HepG2 (cell line): ENCODE data around the gene HCFC1R1. TPM values are rescaled to one million over a fixed set of nuclear protein-coding genes. Genes with fewer than 3 reads are reported as not detected.

ENCODE experiments used
- ATAD3A ChIP-seq: sonication (generic); formaldehyde crosslinking; IDR thresholded peaks from 2 replicates; pipeline ENCODE4 v1.4.0; 2020; ENCODE audit warnings: missing genetic modification reagents
- PHF21A ChIP-seq: sonication (generic); formaldehyde crosslinking; IDR thresholded peaks from 2 replicates; pipeline ENCODE4 v1.5.0; 2020; ENCODE audit warnings: mild to moderate bottlenecking, missing genetic modification reagents
- SMAD9 ChIP-seq: sonication (generic); formaldehyde crosslinking; IDR thresholded peaks from 2 replicates; pipeline ENCODE4 v1.5.1; 2020; ENCODE audit warnings: mild to moderate bottlenecking, missing genetic modification reagents
- SNAPC2 ChIP-seq: sonication (generic); formaldehyde crosslinking; IDR thresholded peaks from 2 replicates; pipeline ENCODE4 v1.8.1; 2022; ENCODE audit warnings: mild to moderate bottlenecking, missing genetic modification reagents
- SP5 ChIP-seq: IDR thresholded peaks from 2 replicates; pipeline ENCODE4 v1.6.1; 2016; ENCODE audit warnings: low read depth, borderline replicate concordance
- TGIF2 ChIP-seq: IDR thresholded peaks from 2 replicates; pipeline ENCODE4 v1.6.1; 2016; ENCODE audit warnings: control low read depth, missing compliant biosample characterization
- ZFP37 ChIP-seq: sonication (generic); formaldehyde crosslinking; IDR thresholded peaks from 2 replicates; pipeline ENCODE4 v1.4.0; 2020; ENCODE audit warnings: missing genetic modification reagents, borderline replicate concordance
- ZNF333 ChIP-seq: sonication (generic); formaldehyde crosslinking; IDR thresholded peaks from 2 replicates; pipeline ENCODE4 v1.4.0; 2020; ENCODE audit warnings: mild to moderate bottlenecking, missing genetic modification reagents, borderline replicate concordance
- ZNF335 ChIP-seq: sonication (generic); formaldehyde crosslinking; IDR thresholded peaks from 2 replicates; pipeline ENCODE4 v1.4.0; 2020; ENCODE audit warnings: missing genetic modification reagents
- ZNF343 ChIP-seq: sonication (generic); formaldehyde crosslinking; IDR thresholded peaks from 2 replicates; pipeline ENCODE4 v1.4.0; 2020; ENCODE audit warnings: mild to moderate bottlenecking, missing genetic modification reagents
- ZNF768 ChIP-seq: sonication (generic); formaldehyde crosslinking; IDR thresholded peaks from 2 replicates; pipeline ENCODE4 v1.4.0; 2020; ENCODE audit warnings: missing genetic modification reagents
- polyA plus RNA-seq, 8 experiments: library from polyadenylated mRNA; depleted of rRNA in 3 of 8; stranded (reverse) in 7 of 8; unstranded in 1 of 8; fragments of >200 nt; fragmentation: Illumina TruSeq in 4 of 8; extraction: Trizol in 4 of 8; gene quantifications; 2 replicates each; pipeline versions ENCODE4 v1.2.1 to v1.2.3, GENCODE V29; 2011 to 2016; ENCODE audit warnings: low read depth in 4 of 8, missing spikeins in 1 of 8, mixed read lengths in 1 of 8; ENCODE audit not compliant: insufficient read depth in 1 of 8
- total RNA-seq, 5 experiments: library from RNA; depleted of rRNA; stranded (reverse); fragments of >200 nt; fragmentation: Illumina TruSeq; extraction: Trizol; gene quantifications; 2 replicates each; pipeline ENCODE4 v1.2.3, GENCODE V29; 2016; ENCODE audit warnings: low read depth in 1 of 5
- TF ChIP-seq, protein P1 (sequence below): sonication (generic); formaldehyde crosslinking; IDR thresholded peaks from 2 replicates; pipeline ENCODE4 v1.5.0; 2020; ENCODE audit warnings: mild to moderate bottlenecking, missing genetic modification reagents, borderline replicate concordance
- TF ChIP-seq, protein P2 (sequence below): sonication (generic); formaldehyde crosslinking; IDR thresholded peaks from 2 replicates; pipeline ENCODE4 v1.4.0; 2020; ENCODE audit warnings: mild to moderate bottlenecking, missing genetic modification reagents
- TF ChIP-seq, protein P3 (sequence below): sonication (generic); formaldehyde crosslinking; conservative IDR thresholded peaks from 2 replicates; pipeline ENCODE4 v1.8.0; 2022; ENCODE audit warnings: low read depth, missing genetic modification reagents
- TF ChIP-seq, protein P4 (sequence below): sonication (generic); formaldehyde crosslinking; IDR thresholded peaks from 2 replicates; pipeline ENCODE4 v1.9.0; 2022; ENCODE audit warnings: missing genetic modification reagents, mild to moderate bottlenecking, borderline replicate concordance

HCFC1R1 gene
- total and polyA plus RNA-seq, 2 of the 13 experiments (the other 11 are each of a cell fraction or from before 2014, with no cell fraction given): 13.8 to 16.1 TPM

DNA sequence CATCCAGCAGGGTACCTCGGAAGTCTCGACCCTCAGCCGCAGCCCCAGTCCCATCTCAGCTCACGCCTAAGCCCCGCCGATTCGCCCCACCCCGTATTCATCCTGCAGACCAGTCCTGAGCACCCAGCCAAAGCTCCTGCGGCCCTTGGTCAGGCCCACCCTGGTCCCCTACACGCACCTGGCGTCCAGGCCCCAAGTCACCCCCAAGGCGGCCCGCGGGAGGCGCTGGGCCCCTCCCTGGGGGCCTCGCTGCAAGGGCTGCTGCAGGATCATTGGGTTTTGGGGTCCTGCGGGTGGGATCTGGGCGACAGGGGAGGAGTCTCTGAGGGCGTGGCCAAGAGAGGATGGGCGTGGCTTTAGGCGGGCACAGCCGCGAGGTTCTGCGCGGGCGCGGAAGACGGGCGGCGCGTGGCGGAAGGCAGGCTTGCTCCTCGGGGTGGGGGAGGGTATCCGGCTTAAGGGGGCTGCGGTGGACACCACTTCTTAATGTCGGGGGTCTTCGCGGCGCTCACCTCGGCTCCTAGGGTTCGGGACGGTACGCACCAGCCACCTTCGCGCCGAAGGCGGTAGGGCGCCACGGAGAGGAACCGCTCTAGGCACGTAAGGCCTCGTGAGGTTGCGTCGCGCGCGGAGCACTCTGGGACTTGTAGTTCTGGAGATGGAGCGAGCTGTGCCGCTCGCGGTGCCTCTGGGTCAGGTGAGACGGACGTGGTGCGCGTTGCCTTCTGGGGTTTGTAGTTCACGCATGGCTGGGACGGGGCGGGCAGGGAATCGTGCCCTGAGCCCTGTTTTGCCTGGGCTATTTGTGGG lies at the start of gene HCFC1R1, which contains the start of gene THOC6 (continued):
- TF ChIP-seq, protein P1, sequence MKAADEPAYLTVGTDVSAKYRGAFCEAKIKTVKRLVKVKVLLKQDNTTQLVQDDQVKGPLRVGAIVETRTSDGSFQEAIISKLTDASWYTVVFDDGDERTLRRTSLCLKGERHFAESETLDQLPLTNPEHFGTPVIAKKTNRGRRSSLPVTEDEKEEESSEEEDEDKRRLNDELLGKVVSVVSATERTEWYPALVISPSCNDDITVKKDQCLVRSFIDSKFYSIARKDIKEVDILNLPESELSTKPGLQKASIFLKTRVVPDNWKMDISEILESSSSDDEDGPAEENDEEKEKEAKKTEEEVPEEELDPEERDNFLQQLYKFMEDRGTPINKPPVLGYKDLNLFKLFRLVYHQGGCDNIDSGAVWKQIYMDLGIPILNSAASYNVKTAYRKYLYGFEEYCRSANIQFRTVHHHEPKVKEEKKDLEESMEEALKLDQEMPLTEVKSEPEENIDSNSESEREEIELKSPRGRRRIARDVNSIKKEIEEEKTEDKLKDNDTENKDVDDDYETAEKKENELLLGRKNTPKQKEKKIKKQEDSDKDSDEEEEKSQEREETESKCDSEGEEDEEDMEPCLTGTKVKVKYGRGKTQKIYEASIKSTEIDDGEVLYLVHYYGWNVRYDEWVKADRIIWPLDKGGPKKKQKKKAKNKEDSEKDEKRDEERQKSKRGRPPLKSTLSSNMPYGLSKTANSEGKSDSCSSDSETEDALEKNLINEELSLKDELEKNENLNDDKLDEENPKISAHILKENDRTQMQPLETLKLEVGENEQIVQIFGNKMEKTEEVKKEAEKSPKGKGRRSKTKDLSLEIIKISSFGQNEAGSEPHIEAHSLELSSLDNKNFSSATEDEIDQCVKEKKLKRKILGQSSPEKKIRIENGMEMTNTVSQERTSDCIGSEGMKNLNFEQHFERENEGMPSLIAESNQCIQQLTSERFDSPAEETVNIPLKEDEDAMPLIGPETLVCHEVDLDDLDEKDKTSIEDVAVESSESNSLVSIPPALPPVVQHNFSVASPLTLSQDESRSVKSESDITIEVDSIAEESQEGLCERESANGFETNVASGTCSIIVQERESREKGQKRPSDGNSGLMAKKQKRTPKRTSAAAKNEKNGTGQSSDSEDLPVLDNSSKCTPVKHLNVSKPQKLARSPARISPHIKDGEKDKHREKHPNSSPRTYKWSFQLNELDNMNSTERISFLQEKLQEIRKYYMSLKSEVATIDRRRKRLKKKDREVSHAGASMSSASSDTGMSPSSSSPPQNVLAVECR (CRISPR knock-in tag): peak; percentile 83; the same call in 1 of the 2 replicates
- TF ChIP-seq ZNF343 (no peak), TGIF2 (CRISPR knock-in tag) (no peak), SMAD9 (CRISPR knock-in tag) (no peak), ATAD3A (CRISPR knock-in tag) (no peak), SP5 (CRISPR knock-in tag) (peak; percentile 25; the same call in 1 of the 2 replicates), ZFP37 (CRISPR knock-in tag) (0 out of 2 replicates have a peak, but pooled peaks have one; percentile 8), PHF21A (CRISPR knock-in tag) (no peak), SNAPC2 (CRISPR knock-in tag) (peak; percentile 96), ZNF335 (CRISPR knock-in tag) (peak; percentile 58; the same call in 1 of the 2 replicates), ZNF333 (CRISPR knock-in tag) (no peak), ZNF768 (CRISPR knock-in tag) (peak; percentile 67; the same call in 1 of the 2 replicates)
- TF ChIP-seq, protein P2, sequence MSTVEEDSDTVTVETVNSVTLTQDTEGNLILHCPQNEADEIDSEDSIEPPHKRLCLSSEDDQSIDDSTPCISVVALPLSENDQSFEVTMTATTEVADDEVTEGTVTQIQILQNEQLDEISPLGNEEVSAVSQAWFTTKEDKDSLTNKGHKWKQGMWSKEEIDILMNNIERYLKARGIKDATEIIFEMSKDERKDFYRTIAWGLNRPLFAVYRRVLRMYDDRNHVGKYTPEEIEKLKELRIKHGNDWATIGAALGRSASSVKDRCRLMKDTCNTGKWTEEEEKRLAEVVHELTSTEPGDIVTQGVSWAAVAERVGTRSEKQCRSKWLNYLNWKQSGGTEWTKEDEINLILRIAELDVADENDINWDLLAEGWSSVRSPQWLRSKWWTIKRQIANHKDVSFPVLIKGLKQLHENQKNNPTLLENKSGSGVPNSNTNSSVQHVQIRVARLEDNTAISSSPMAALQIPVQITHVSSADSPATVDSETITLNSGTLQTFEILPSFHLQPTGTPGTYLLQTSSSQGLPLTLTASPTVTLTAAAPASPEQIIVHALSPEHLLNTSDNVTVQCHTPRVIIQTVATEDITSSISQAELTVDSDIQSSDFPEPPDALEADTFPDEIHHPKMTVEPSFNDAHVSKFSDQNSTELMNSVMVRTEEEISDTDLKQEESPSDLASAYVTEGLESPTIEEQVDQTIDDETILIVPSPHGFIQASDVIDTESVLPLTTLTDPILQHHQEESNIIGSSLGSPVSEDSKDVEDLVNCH: 0 out of 2 replicates have a peak, but pooled peaks have one; percentile 26
- TF ChIP-seq, protein P3, sequence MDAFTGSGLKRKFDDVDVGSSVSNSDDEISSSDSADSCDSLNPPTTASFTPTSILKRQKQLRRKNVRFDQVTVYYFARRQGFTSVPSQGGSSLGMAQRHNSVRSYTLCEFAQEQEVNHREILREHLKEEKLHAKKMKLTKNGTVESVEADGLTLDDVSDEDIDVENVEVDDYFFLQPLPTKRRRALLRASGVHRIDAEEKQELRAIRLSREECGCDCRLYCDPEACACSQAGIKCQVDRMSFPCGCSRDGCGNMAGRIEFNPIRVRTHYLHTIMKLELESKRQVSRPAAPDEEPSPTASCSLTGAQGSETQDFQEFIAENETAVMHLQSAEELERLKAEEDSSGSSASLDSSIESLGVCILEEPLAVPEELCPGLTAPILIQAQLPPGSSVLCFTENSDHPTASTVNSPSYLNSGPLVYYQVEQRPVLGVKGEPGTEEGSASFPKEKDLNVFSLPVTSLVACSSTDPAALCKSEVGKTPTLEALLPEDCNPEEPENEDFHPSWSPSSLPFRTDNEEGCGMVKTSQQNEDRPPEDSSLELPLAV (CRISPR knock-in tag): no peak
- TF ChIP-seq, protein P4, sequence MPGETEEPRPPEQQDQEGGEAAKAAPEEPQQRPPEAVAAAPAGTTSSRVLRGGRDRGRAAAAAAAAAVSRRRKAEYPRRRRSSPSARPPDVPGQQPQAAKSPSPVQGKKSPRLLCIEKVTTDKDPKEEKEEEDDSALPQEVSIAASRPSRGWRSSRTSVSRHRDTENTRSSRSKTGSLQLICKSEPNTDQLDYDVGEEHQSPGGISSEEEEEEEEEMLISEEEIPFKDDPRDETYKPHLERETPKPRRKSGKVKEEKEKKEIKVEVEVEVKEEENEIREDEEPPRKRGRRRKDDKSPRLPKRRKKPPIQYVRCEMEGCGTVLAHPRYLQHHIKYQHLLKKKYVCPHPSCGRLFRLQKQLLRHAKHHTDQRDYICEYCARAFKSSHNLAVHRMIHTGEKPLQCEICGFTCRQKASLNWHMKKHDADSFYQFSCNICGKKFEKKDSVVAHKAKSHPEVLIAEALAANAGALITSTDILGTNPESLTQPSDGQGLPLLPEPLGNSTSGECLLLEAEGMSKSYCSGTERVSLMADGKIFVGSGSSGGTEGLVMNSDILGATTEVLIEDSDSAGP (CRISPR knock-in tag): peak; percentile 94
